WTC11 (cell line): ENCODE results near the gene ZBTB7C. TPM values are rescaled to one million over a fixed set of nuclear protein-coding genes. Genes with fewer than 3 reads are reported as not detected.

ENCODE experiments used
- ATAC-seq: fragments of 200-7000 bp; cut with Tn5 transposase; 2 replicates; pipeline ENCODE4 v1.10.0; 2021; ENCODE audit warnings: mild to moderate bottlenecking, moderate library complexity
- CTCF ChIA-PET: fragments of 300-600 bp; sonication (Branson Sonifier 250); formaldehyde crosslinking; loops from one replicate; lab custom pipeline; 2021; ENCODE audit warnings: antibody characterized with exemption; lab: Charles Lee
- POLR2A ChIA-PET: fragments of 350-600 bp; sonication (Branson Sonifier 250); formaldehyde crosslinking; loops from one replicate; lab custom pipeline; 2021; ENCODE audit warnings: antibody characterized with exemption; lab: Charles Lee
- DNase-seq: peaks from one replicate; pipeline ENCODE4 v3.0.0; 2021; ENCODE audit warnings: low spot score
- H3K27ac Mint-ChIP-seq: 2 replicates; pipeline ENCODE4 v1.8.0; 2021; ENCODE audit warnings: mixed read lengths
- H3K27me3 Mint-ChIP-seq: 2 replicates; pipeline ENCODE4 v1.8.0; 2021; ENCODE audit warnings: low read depth, mild to moderate bottlenecking, moderate library complexity, mixed read lengths
- H3K36me3 Mint-ChIP-seq: 2 replicates; pipeline ENCODE4 v1.8.0; 2021; ENCODE audit warnings: mixed read lengths
- H3K4me1 Mint-ChIP-seq: 2 replicates; pipeline ENCODE4 v1.8.0; 2022; ENCODE audit warnings: mixed read lengths
- H3K4me3 Mint-ChIP-seq: 2 replicates; pipeline ENCODE4 v1.8.0; 2021; ENCODE audit warnings: mild to moderate bottlenecking, moderate library complexity, mixed read lengths
- H3K9me3 Mint-ChIP-seq: 2 replicates; pipeline ENCODE4 v1.8.0; 2021; ENCODE audit warnings: mixed read lengths
- AFF4 ChIP-seq: sonication (generic); formaldehyde crosslinking; IDR thresholded peaks from 2 replicates; pipeline ENCODE4 v1.8.1; 2023; ENCODE audit warnings: mild to moderate bottlenecking, missing genetic modification reagents, borderline replicate concordance
- CREM ChIP-seq: sonication (generic); formaldehyde crosslinking; IDR thresholded peaks from 2 replicates; pipeline ENCODE4 v1.8.1; 2022; ENCODE audit warnings: mild to moderate bottlenecking, missing genetic modification reagents, moderate library complexity
- ETV6 ChIP-seq: sonication (generic); formaldehyde crosslinking; IDR thresholded peaks from 2 replicates; pipeline ENCODE4 v1.8.1; 2022; ENCODE audit warnings: mild to moderate bottlenecking, missing genetic modification reagents
- FOXJ3 ChIP-seq: sonication (generic); formaldehyde crosslinking; IDR thresholded peaks from 2 replicates; pipeline ENCODE4 v1.9.0; 2021; ENCODE audit warnings: missing genetic modification reagents, mild to moderate bottlenecking, borderline replicate concordance
- GRHL2 ChIP-seq: fragments of 250-450 bp; sonication (Bioruptor Pico); IDR thresholded peaks from 2 replicates; pipeline ENCODE4 v1.8.0; 2022; ENCODE audit warnings: mild to moderate bottlenecking, moderate library complexity; ENCODE audit not compliant: insufficient replicate concordance, severe bottlenecking
- JAZF1 ChIP-seq: fragments of 250-450 bp; sonication (Bioruptor Pico); IDR thresholded peaks from 2 replicates; pipeline ENCODE4 v1.9.0; 2021; ENCODE audit warnings: moderate library complexity, mild to moderate bottlenecking, inconsistent platforms
- MXD4 ChIP-seq: fragments of 250-450 bp; sonication (Bioruptor Pico); IDR thresholded peaks from 2 replicates; pipeline ENCODE4 v1.8.0; 2021; ENCODE audit warnings: mild to moderate bottlenecking, moderate library complexity, borderline replicate concordance
- MYBL2 ChIP-seq: sonication (generic); formaldehyde crosslinking; IDR thresholded peaks from 2 replicates; pipeline ENCODE4 v1.8.1; 2023; ENCODE audit warnings: mild to moderate bottlenecking, moderate library complexity, missing genetic modification reagents
- NFATC4 ChIP-seq: fragments of 250-450 bp; sonication (Bioruptor Pico); IDR thresholded peaks from 2 replicates; pipeline ENCODE4 v1.9.0; 2021; ENCODE audit warnings: mild to moderate bottlenecking
- NR3C1 ChIP-seq: sonication (generic); formaldehyde crosslinking; conservative IDR thresholded peaks from 2 replicates; pipeline ENCODE4 v1.8.1; 2023; ENCODE audit warnings: low read depth, mild to moderate bottlenecking, missing genetic modification reagents
- PRRX2 ChIP-seq: fragments of 250-450 bp; sonication (Bioruptor Pico); IDR thresholded peaks from 2 replicates; pipeline ENCODE4 v1.8.0; 2021; ENCODE audit warnings: mild to moderate bottlenecking
- RELA ChIP-seq: sonication (generic); formaldehyde crosslinking; IDR thresholded peaks from 2 replicates; pipeline ENCODE4 v1.8.1; 2022; ENCODE audit warnings: missing genetic modification reagents, mild to moderate bottlenecking, borderline replicate concordance
- TEAD1 ChIP-seq: sonication (generic); formaldehyde crosslinking; IDR thresholded peaks from 2 replicates; pipeline ENCODE4 v1.8.0; 2022; ENCODE audit warnings: mild to moderate bottlenecking, missing genetic modification reagents
- TP53 ChIP-seq: sonication (generic); formaldehyde crosslinking; IDR thresholded peaks from 2 replicates; pipeline ENCODE4 v1.8.1; 2023; ENCODE audit warnings: mild to moderate bottlenecking, missing genetic modification reagents
- ZNF219 ChIP-seq: sonication (generic); formaldehyde crosslinking; IDR thresholded peaks from 2 replicates; pipeline ENCODE4 v1.8.0; 2023; ENCODE audit warnings: missing genetic modification reagents, mild to moderate bottlenecking, borderline replicate concordance
- ZNF396 ChIP-seq: fragments of 250-450 bp; sonication (Bioruptor Pico); IDR thresholded peaks from 2 replicates; pipeline ENCODE4 v1.8.0; 2021; ENCODE audit warnings: mild to moderate bottlenecking, moderate library complexity, borderline replicate concordance
- ZNF416 ChIP-seq: fragments of 250-450 bp; sonication (Bioruptor Pico); IDR thresholded peaks from 2 replicates; pipeline ENCODE4 v1.9.0; 2021; ENCODE audit warnings: mild to moderate bottlenecking, inconsistent platforms
- total RNA-seq: library from RNA; stranded (reverse); gene quantifications from 3 replicates; pipeline ENCODE4 v1.2.3, GENCODE V29; 2021
- TF ChIP-seq, protein P1 (sequence below): fragments of 250-450 bp; sonication (Bioruptor Pico); IDR thresholded peaks from 2 replicates; pipeline ENCODE4 v1.9.0; 2021; ENCODE audit warnings: mild to moderate bottlenecking
- TF ChIP-seq, protein P2 (sequence below): fragments of 250-450 bp; sonication (Bioruptor Pico); IDR thresholded peaks from 2 replicates; pipeline ENCODE4 v2.1.2; 2022; ENCODE audit warnings: mild to moderate bottlenecking, moderate library complexity
- TF ChIP-seq, protein P3 (sequence below): sonication (generic); formaldehyde crosslinking; conservative IDR thresholded peaks from 2 replicates; pipeline ENCODE4 v1.8.1; 2023; ENCODE audit warnings: mild to moderate bottlenecking, low read depth, missing genetic modification reagents, moderate library complexity
- TF ChIP-seq, protein P4 (sequence below): sonication (generic); formaldehyde crosslinking; IDR thresholded peaks from 2 replicates; pipeline ENCODE4 v1.8.0; 2022; ENCODE audit warnings: missing genetic modification reagents

Gene ZBTB7C
- total RNA-seq, 1 experiment from 2014 or later: 0.48 TPM

GRCh38 chr18:48139431-48140347 lies 269.5 kb downstream of the ZBTB7C start (continued):
- TF ChIP-seq, protein P1, sequence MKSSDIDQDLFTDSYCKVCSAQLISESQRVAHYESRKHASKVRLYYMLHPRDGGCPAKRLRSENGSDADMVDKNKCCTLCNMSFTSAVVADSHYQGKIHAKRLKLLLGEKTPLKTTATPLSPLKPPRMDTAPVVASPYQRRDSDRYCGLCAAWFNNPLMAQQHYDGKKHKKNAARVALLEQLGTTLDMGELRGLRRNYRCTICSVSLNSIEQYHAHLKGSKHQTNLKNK (CRISPR knock-in tag): no peak
- no peak for TF ChIP-seq NFATC4 (CRISPR knock-in tag)
- TF ChIP-seq ZNF396: no peak
- TF ChIP-seq, protein P2, sequence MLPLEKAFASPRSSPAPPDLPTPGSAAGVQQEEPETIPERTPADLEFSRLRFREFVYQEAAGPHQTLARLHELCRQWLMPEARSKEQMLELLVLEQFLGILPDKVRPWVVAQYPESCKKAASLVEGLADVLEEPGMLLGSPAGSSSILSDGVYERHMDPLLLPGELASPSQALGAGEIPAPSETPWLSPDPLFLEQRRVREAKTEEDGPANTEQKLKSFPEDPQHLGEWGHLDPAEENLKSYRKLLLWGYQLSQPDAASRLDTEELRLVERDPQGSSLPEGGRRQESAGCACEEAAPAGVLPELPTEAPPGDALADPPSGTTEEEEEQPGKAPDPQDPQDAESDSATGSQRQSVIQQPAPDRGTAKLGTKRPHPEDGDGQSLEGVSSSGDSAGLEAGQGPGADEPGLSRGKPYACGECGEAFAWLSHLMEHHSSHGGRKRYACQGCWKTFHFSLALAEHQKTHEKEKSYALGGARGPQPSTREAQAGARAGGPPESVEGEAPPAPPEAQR (CRISPR knock-in tag): no peak
- no peak for TF ChIP-seq ZNF219 (CRISPR knock-in tag)
- TF ChIP-seq ZNF416 (CRISPR knock-in tag): no peak
- no peak for TF ChIP-seq TEAD1 (CRISPR knock-in tag)
- no peak for TF ChIP-seq PRRX2 (CRISPR knock-in tag)
- TF ChIP-seq FOXJ3: no peak
- no peak for TF ChIP-seq CREM (CRISPR knock-in tag)
- no peak for TF ChIP-seq MXD4 (CRISPR knock-in tag)

GRCh38 chr18:48138660-48139430 lies 270.3 kb downstream of the ZBTB7C start:
- CTCF ChIA-PET: interaction anchor here (1.4 to 1.8 kb wide), 3 partner anchors 23 to 108 kb away, joined by 4 to 9 read pairs (median 6); no protein-coding TSS in a partner anchor
- H3K27me3 Mint-ChIP-seq: peaks cover 59% of the 10 kb centered on the region
- H3K27ac Mint-ChIP-seq: no peak overlapping the region
- H3K4me1 Mint-ChIP-seq: peaks cover 45% of the 10 kb centered on the region
- TF ChIP-seq MYBL2 (CRISPR knock-in tag): no peak
- no peak for TF ChIP-seq RELA (CRISPR knock-in tag)
- TF ChIP-seq AFF4 (CRISPR knock-in tag): no peak
- TF ChIP-seq, protein P3, sequence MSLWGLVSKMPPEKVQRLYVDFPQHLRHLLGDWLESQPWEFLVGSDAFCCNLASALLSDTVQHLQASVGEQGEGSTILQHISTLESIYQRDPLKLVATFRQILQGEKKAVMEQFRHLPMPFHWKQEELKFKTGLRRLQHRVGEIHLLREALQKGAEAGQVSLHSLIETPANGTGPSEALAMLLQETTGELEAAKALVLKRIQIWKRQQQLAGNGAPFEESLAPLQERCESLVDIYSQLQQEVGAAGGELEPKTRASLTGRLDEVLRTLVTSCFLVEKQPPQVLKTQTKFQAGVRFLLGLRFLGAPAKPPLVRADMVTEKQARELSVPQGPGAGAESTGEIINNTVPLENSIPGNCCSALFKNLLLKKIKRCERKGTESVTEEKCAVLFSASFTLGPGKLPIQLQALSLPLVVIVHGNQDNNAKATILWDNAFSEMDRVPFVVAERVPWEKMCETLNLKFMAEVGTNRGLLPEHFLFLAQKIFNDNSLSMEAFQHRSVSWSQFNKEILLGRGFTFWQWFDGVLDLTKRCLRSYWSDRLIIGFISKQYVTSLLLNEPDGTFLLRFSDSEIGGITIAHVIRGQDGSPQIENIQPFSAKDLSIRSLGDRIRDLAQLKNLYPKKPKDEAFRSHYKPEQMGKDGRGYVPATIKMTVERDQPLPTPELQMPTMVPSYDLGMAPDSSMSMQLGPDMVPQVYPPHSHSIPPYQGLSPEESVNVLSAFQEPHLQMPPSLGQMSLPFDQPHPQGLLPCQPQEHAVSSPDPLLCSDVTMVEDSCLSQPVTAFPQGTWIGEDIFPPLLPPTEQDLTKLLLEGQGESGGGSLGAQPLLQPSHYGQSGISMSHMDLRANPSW (CRISPR knock-in tag): no peak
- no peak for TF ChIP-seq JAZF1 (CRISPR knock-in tag)
- no peak for TF ChIP-seq ETV6
- no peak for TF ChIP-seq NR3C1 (CRISPR knock-in tag)
- no peak for TF ChIP-seq TP53
- no peak for TF ChIP-seq GRHL2
- TF ChIP-seq, protein P4, sequence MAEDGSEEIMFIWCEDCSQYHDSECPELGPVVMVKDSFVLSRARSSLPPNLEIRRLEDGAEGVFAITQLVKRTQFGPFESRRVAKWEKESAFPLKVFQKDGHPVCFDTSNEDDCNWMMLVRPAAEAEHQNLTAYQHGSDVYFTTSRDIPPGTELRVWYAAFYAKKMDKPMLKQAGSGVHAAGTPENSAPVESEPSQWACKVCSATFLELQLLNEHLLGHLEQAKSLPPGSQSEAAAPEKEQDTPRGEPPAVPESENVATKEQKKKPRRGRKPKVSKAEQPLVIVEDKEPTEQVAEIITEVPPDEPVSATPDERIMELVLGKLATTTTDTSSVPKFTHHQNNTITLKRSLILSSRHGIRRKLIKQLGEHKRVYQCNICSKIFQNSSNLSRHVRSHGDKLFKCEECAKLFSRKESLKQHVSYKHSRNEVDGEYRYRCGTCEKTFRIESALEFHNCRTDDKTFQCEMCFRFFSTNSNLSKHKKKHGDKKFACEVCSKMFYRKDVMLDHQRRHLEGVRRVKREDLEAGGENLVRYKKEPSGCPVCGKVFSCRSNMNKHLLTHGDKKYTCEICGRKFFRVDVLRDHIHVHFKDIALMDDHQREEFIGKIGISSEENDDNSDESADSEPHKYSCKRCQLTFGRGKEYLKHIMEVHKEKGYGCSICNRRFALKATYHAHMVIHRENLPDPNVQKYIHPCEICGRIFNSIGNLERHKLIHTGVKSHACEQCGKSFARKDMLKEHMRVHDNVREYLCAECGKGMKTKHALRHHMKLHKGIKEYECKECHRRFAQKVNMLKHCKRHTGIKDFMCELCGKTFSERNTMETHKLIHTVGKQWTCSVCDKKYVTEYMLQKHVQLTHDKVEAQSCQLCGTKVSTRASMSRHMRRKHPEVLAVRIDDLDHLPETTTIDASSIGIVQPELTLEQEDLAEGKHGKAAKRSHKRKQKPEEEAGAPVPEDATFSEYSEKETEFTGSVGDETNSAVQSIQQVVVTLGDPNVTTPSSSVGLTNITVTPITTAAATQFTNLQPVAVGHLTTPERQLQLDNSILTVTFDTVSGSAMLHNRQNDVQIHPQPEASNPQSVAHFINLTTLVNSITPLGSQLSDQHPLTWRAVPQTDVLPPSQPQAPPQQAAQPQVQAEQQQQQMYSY: no peak
- no peaks in the 10 kb centered on the region for H3K9me3 Mint-ChIP-seq
- H3K36me3 Mint-ChIP-seq: no peaks in the 10 kb centered on the region
- ATAC-seq (no peak), DNase-seq (no peak)
- H3K4me3 Mint-ChIP-seq: no peak overlapping the region
- POLR2A ChIA-PET: no interaction called here
